HepG2 (cell line): ENCODE measurements around the gene CDC42BPG. TPM values are rescaled to one million over a fixed set of nuclear protein-coding genes. Genes with fewer than 3 reads are reported as not detected.

ENCODE experiments used
- ATAC-seq: fragments of 200-7000 bp; cut with Tn5 transposase; 3 replicates; pipeline ENCODE4 v1.9.1; 2020; ENCODE audit warnings: mild to moderate bottlenecking, moderate library complexity
- BruUV-seq: library from RNA; stranded (reverse); fragments of 400-500 nt; replicated peaks from 2 replicates; lab custom pipeline; 2021; lab: Mats Ljungman, UMichigan
- CTCF ChIA-PET: fragments of 300-600 bp; formaldehyde crosslinking; extraction: SDS; loops from one replicate; lab custom pipeline; 2021; ENCODE audit warnings: low total read pairs, inconsistent platforms, low intra/inter-chr PET ratio; lab: Yijun Ruan, JAX
- POLR2A ChIA-PET: fragments of 350-600 bp; sonication (Branson Sonifier 250); formaldehyde crosslinking; loops from one replicate; lab custom pipeline; 2020; ENCODE audit warnings: antibody characterized with exemption, inconsistent platforms; lab: Yijun Ruan, JAX
- DNase-seq: peaks from one replicate; pipeline ENCODE4 v3.0.0-alpha.2; 2015; ENCODE audit warnings: low spot score
- FAIRE-seq: peaks from 3 replicates; lab custom pipeline; 2011; peaks lifted over from hg19 to GRCh38; lab: Jason Lieb, UNC
- H2AFZ ChIP-seq: one replicate; pipeline ENCODE4 v1.6.1; 2011; ENCODE audit warnings: low read length, inconsistent platforms
- H3K27ac ChIP-seq: fragments of 300-600 bp; 3 replicates; pipeline ENCODE4 v1.8.0; 2011; ENCODE audit warnings: mixed run types, mild to moderate bottlenecking, mixed read lengths, low read length, inconsistent platforms; ENCODE audit not compliant: insufficient read depth; ENCODE audit errors: extremely low read length
- H3K27me3 ChIP-seq, 2 experiments: fragments of 200-600 bp in 1 of 2; 2 replicates in 1 of 2; 3 replicates in 1 of 2; pipeline versions ENCODE4 v1.6.0 to v1.8.0; 2011; ENCODE audit warnings: low read length in 2 of 2, mild to moderate bottlenecking in 2 of 2, moderate library complexity in 2 of 2, inconsistent platforms in 1 of 2; ENCODE audit not compliant: insufficient read depth in 2 of 2, control insufficient read depth in 1 of 2
- H3K36me3 ChIP-seq, 2 experiments: fragments of 200-600 bp in 1 of 2; replicated peaks in 1 of 2; 2 replicates in 1 of 2; 3 replicates in 1 of 2; pipeline versions ENCODE4 v1.5.1 to v1.8.0; 2011; ENCODE audit warnings: low read length in 2 of 2, inconsistent platforms in 1 of 2; ENCODE audit not compliant: insufficient read depth in 2 of 2, control insufficient read depth in 1 of 2
- H3K4me1 ChIP-seq: 2 replicates; pipeline ENCODE4 v1.5.1; 2012; ENCODE audit warnings: low read length, inconsistent platforms; ENCODE audit not compliant: insufficient read depth
- H3K4me2 ChIP-seq: 2 replicates; pipeline ENCODE4 v1.6.0; 2011; ENCODE audit warnings: low read depth, low read length, inconsistent platforms
- H3K4me3 ChIP-seq, 3 experiments: fragments of 200-600 bp in 1 of 3; sonication (generic), shearing (Covaris generic) in 1 of 3; replicated peaks in 1 of 3; 2 replicates each; pipeline ENCODE4 v1.5.1; 2011 to 2016; ENCODE audit warnings: low read length in 3 of 3, inconsistent platforms in 2 of 3, low read depth in 2 of 3, mild to moderate bottlenecking in 2 of 3, control low read depth in 1 of 3, mixed read lengths in 1 of 3; ENCODE audit not compliant: insufficient read depth in 1 of 3
- H3K79me2 ChIP-seq: one replicate; pipeline ENCODE4 v1.6.1; 2011; ENCODE audit warnings: low read length, inconsistent platforms; ENCODE audit not compliant: insufficient read depth
- H3K9ac ChIP-seq: 2 replicates; pipeline ENCODE4 v1.6.0; 2011; ENCODE audit warnings: mild to moderate bottlenecking, low read depth, low read length, inconsistent platforms; ENCODE audit not compliant: insufficient read depth
- H3K9me3 ChIP-seq: 2 replicates; pipeline ENCODE4 v1.5.1; 2012; ENCODE audit warnings: mild to moderate bottlenecking, low read length
- H4K20me1 ChIP-seq: 2 replicates; pipeline ENCODE4 v1.6.0; 2011; ENCODE audit warnings: inconsistent platforms, mild to moderate bottlenecking, low read length, moderate library complexity; ENCODE audit not compliant: insufficient read depth
- CBFB ChIP-seq: sonication (generic); formaldehyde crosslinking; IDR thresholded peaks from 2 replicates; pipeline ENCODE4 v1.4.0; 2020; ENCODE audit warnings: missing genetic modification reagents
- DPF2 ChIP-seq: sonication (generic); formaldehyde crosslinking; IDR thresholded peaks from 2 replicates; pipeline ENCODE4 v1.4.0; 2020; ENCODE audit warnings: mild to moderate bottlenecking, low read depth, missing genetic modification reagents, borderline replicate concordance
- FIP1L1 ChIP-seq: fragments of 200-400 bp; formaldehyde crosslinking; IDR thresholded peaks from 2 replicates; pipeline ENCODE4 v1.6.1; 2018; ENCODE audit warnings: low read depth, mild to moderate bottlenecking, low read length, moderate library complexity, borderline replicate concordance; ENCODE audit not compliant: insufficient read depth
- FOXO1 ChIP-seq: sonication (generic); formaldehyde crosslinking; IDR thresholded peaks from 2 replicates; pipeline ENCODE4 v1.4.0; 2020; ENCODE audit warnings: missing genetic modification reagents
- GATAD2A ChIP-seq: IDR thresholded peaks from 2 replicates; pipeline ENCODE4 v1.6.1; 2016
- HDAC2 ChIP-seq: sonication (generic); formaldehyde crosslinking; IDR thresholded peaks from 2 replicates; pipeline ENCODE4 v1.4.0; 2020; ENCODE audit warnings: missing genetic modification reagents
- NFE2L1 ChIP-seq: sonication (generic); formaldehyde crosslinking; IDR thresholded peaks from 2 replicates; pipeline ENCODE4 v1.4.0; 2020; ENCODE audit warnings: missing genetic modification reagents, mild to moderate bottlenecking, borderline replicate concordance
- REL ChIP-seq: sonication (generic); formaldehyde crosslinking; conservative IDR thresholded peaks from 2 replicates; pipeline ENCODE4 v1.8.0; 2022; ENCODE audit warnings: mild to moderate bottlenecking, missing genetic modification reagents, moderate library complexity
- SAP130 ChIP-seq: IDR thresholded peaks from 2 replicates; pipeline ENCODE4 v1.6.1; 2016; ENCODE audit warnings: low read depth
- SMARCC2 ChIP-seq: fragments of 450-650 bp; IDR thresholded peaks from 2 replicates; pipeline ENCODE4 v1.6.1; 2017; ENCODE audit warnings: antibody characterized with exemption, mild to moderate bottlenecking
- TCF12 ChIP-seq, 2 experiments: fragments of 450-650 bp in 1 of 2; sonication (generic) in 1 of 2; formaldehyde crosslinking in 1 of 2; IDR thresholded peaks; 2 replicates each; pipeline versions ENCODE4 v1.6.1 to v1.8.0; 2017 to 2022; ENCODE audit warnings: antibody characterized with exemption in 1 of 2, mild to moderate bottlenecking in 1 of 2, missing genetic modification reagents in 1 of 2, moderate library complexity in 1 of 2
- TCF7 ChIP-seq: sonication (generic); IDR thresholded peaks from 2 replicates; pipeline ENCODE4 v1.6.1; 2016; ENCODE audit warnings: antibody characterized with exemption, low read depth
- TEAD3 ChIP-seq: optimal IDR thresholded peaks from 2 replicates; pipeline ENCODE3; 2016; ENCODE audit warnings: borderline replicate concordance
- TRIM22 ChIP-seq: fragments of 450-650 bp; IDR thresholded peaks from 2 replicates; pipeline ENCODE4 v1.6.1; 2017
- TSC22D2 ChIP-seq: sonication (generic); formaldehyde crosslinking; IDR thresholded peaks from 2 replicates; pipeline ENCODE4 v1.5.1; 2020; ENCODE audit warnings: missing genetic modification reagents, mild to moderate bottlenecking, borderline replicate concordance
- ZEB1 ChIP-seq: IDR thresholded peaks from 2 replicates; pipeline ENCODE4 v1.6.1; 2012; ENCODE audit warnings: mild to moderate bottlenecking, low read depth, inconsistent platforms; ENCODE audit not compliant: insufficient replicate concordance
- ZNF136 ChIP-seq: sonication (generic); formaldehyde crosslinking; IDR thresholded peaks from 2 replicates; pipeline ENCODE4 v1.8.1; 2022; ENCODE audit warnings: low read depth, mild to moderate bottlenecking, moderate library complexity, missing genetic modification reagents
- ZNF292 ChIP-seq: sonication (generic); formaldehyde crosslinking; IDR thresholded peaks from 2 replicates; pipeline ENCODE4 v1.8.1; 2022; ENCODE audit warnings: mild to moderate bottlenecking, low read depth, missing genetic modification reagents, borderline replicate concordance
- ZNF33A ChIP-seq: sonication (generic); formaldehyde crosslinking; IDR thresholded peaks from 2 replicates; pipeline ENCODE4 v1.5.1; 2020; ENCODE audit warnings: missing genetic modification reagents, mild to moderate bottlenecking, moderate library complexity, borderline replicate concordance
- ZNF451 ChIP-seq: sonication (generic); formaldehyde crosslinking; IDR thresholded peaks from 2 replicates; pipeline ENCODE4 v1.5.0; 2020; ENCODE audit warnings: mild to moderate bottlenecking, missing genetic modification reagents
- ZNF772 ChIP-seq: sonication (generic); formaldehyde crosslinking; IDR thresholded peaks from 2 replicates; pipeline ENCODE4 v1.5.0; 2020; ENCODE audit warnings: mild to moderate bottlenecking, missing genetic modification reagents
- ZNF790 ChIP-seq: sonication (generic); formaldehyde crosslinking; IDR thresholded peaks from 2 replicates; pipeline ENCODE4 v1.8.0; 2022; ENCODE audit warnings: missing genetic modification reagents, mild to moderate bottlenecking, borderline replicate concordance
- WGBS: methylation state at CpG from one replicate; pipeline ENCODE4 v1.1.6; 2017; ENCODE audit warnings: low lambda C conversion rate; 5-methylcytosine and 5-hydroxymethylcytosine counted together
- in situ Hi-C: cut with HindIII; loops from 2 replicates; pipeline ENCODE4 v1.10.0; 2017; ENCODE audit warnings: low pct_unique_long_range_greater_than_20kb; ENCODE audit not compliant: extremely low pct_ligation_motif_present
- intact Hi-C: fragments of 100-400 bp; cut with micrococcal nuclease; formaldehyde crosslinking; loops from one replicate; pipeline ENCODE4 v1.10.0; 2022; ENCODE audit not compliant: unreplicated experiment
- polyA plus RNA-seq, 8 experiments: library from polyadenylated mRNA; depleted of rRNA in 3 of 8; stranded (reverse) in 7 of 8; unstranded in 1 of 8; fragments of >200 nt; fragmentation: Illumina TruSeq in 4 of 8; extraction: Trizol in 4 of 8; gene quantifications; 2 replicates each; pipeline versions ENCODE4 v1.2.1 to v1.2.3, GENCODE V29; 2011 to 2016; ENCODE audit warnings: low read depth in 4 of 8, missing spikeins in 1 of 8, mixed read lengths in 1 of 8; ENCODE audit not compliant: insufficient read depth in 1 of 8
- total RNA-seq, 5 experiments: library from RNA; depleted of rRNA; stranded (reverse); fragments of >200 nt; fragmentation: Illumina TruSeq; extraction: Trizol; gene quantifications; 2 replicates each; pipeline ENCODE4 v1.2.3, GENCODE V29; 2016; ENCODE audit warnings: low read depth in 1 of 5

The CDC42BPG gene
- total and polyA plus RNA-seq, 2 of the 13 experiments (the other 11 are each of a cell fraction or from before 2014, with no cell fraction given) = 0.55 to 1.4 TPM

GRCh38 chr11:64893194-64894069, 49.0 kb upstream of the CDC42BPG start:
- peaks cover 55% of the 10 kb centered on the region for H3K4me1 ChIP-seq
- H3K27me3 ChIP-seq = no peaks in the 10 kb centered on the region; a peak in 1 of 5 replicates
- CTCF ChIA-PET = interaction anchor here (1.8 to 3.9 kb wide), 3 partner anchors 23 to 50 kb away, joined by 5 to 72 read pairs (median 8); no protein-coding TSS in a partner anchor
- intact Hi-C loops (loop anchor here (1.0 kb wide), 2 partner anchors 23 to 46 kb away; no protein-coding TSS in a partner anchor), in situ Hi-C loops (loop anchor here (5.0 kb wide), 2 partner anchors 46 to 106 kb away; no protein-coding TSS in a partner anchor)
- ATAC-seq (peak; percentile 85), FAIRE-seq (peak; percentile 97), DNase-seq (peak; percentile 91)
- H3K4me3 ChIP-seq = peak overlapping the region; percentile 80 to 96 (median 95)
- no peak overlapping the region for H2AFZ ChIP-seq
- H4K20me1 ChIP-seq = peaks cover 10% of the 10 kb centered on the region; the same call in 1 of the 2 replicates
- H3K9me3 ChIP-seq = no peaks in the 10 kb centered on the region
- POLR2A ChIA-PET = interaction anchor here (0.8 to 11.5 kb wide), 14 partner anchors 17 to 537 kb away, joined by 3 to 132 read pairs (median 5); partner anchors contain the start of genes BATF2, CDC42BPG, EHD1 and MEN1
- H3K36me3 ChIP-seq = peaks cover 5 to 11% of the 10 kb centered on the region in 2 experiments; a peak in 2 of 5 replicates
- peaks cover 27% of the 10 kb centered on the region for H3K79me2 ChIP-seq
- H3K27ac ChIP-seq = peak overlapping the region; percentile 88
- BruUV-seq = TSS peak; percentile 73
- peak overlapping the region; percentile 96 for H3K9ac ChIP-seq
- peak overlapping the region; percentile 94 for H3K4me2 ChIP-seq
- WGBS = 0% methylated on average over 3 of the region's 25 CpGs
- TF ChIP-seq ZEB1 (peak; percentile 90), NFE2L1 (CRISPR knock-in tag) (no peak), TEAD3 (CRISPR knock-in tag) (peak; percentile 76), ZNF33A (no peak), ZNF292 (no peak), ZNF451 (peak; percentile 77; the same call in 1 of the 2 replicates), ZNF772 (peak; percentile 27; the same call in 1 of the 2 replicates), TRIM22 (no peak), SAP130 (peak; percentile 93), GATAD2A (CRISPR knock-in tag) (peak; percentile 80), CBFB (CRISPR knock-in tag) (peak; percentile 71), ZNF136 (CRISPR knock-in tag) (no peak), FIP1L1 (no peak), TCF12 (IDR thresholded peaks at IDR 0.05) (no peak), TCF12 (CRISPR knock-in tag; IDR thresholded peaks at IDR 0.05) (no peak; the same call in 1 of the 2 replicates), DPF2 (peak; percentile 77), FOXO1 (CRISPR knock-in tag) (peak; percentile 81), TSC22D2 (CRISPR knock-in tag) (no peak; the same call in 1 of the 2 replicates), HDAC2 (CRISPR knock-in tag) (peak; percentile 89), SMARCC2 (no peak), ZNF790 (CRISPR knock-in tag) (peak; percentile 57), TCF7 (peak; percentile 35; the same call in 1 of the 2 replicates), REL (no peak)
